ENCODE measurements around the gene RECQL5.
A peak's percentile ranks its signal among the peaks of the same experiment; 100 is the strongest.
"Not testable (repeated sequence)": the region's sequence is repeated elsewhere in the genome, so short reads cannot be mapped to it uniquely, and the experiment has no call there.

The RECQL5 gene

DNA sequence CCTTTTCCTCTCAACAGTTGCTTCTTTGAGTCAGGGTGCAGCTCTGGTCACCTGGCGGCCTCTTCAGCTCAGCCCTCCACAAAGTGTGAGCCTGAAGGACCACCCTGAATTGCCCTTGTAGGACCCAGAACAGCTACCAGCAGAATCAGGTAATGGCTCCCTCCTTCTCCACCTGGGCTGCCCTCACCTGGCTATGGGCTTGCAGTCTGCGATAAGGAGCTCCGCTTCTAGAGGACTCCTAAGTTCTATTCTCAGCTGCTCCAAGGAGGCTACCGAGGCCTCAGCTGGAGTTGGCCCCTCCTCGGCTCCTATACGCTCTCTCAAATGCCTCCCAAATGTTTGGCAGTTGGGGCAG, 20.3 kb downstream of the RECQL5 start:
- DNase-seq, result no peak

DNA sequence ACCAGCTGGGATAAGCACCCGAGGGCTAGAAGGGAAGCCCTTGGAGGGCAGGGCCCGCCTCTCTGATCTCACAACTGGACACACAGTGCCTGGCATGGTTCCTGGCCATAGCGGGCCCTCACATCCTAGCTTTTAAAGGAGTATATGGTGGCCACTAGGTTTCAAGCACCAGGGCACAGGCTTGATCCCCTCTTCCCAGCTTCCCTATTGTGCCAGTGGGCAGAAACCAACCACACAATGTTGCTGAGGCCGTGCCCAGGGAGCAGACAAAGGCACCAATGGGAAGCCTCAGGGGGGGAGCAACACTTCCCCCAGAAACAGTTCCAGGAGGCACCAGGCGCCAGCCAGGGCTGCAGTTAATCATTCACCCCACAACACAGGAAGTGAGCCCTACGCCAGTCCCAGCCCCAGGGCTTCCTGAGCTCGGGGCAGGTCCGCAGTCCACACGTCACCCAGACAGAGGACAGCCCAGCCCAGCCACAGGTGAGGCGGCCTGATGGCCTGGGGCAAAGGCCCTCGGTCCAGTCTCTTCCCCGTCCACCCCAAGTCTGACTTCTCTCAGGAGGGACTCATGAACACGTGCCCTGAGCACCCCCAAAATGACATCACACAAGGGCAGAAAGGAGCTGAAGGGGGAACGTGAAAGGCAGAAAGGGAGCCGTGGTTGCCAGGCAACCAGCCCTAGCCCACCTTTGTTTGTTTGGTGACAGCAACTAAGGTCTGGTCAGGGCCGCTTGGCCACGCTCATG, 20.9 kb downstream of the RECQL5 start:
- no peak for DNase-seq

DNA sequence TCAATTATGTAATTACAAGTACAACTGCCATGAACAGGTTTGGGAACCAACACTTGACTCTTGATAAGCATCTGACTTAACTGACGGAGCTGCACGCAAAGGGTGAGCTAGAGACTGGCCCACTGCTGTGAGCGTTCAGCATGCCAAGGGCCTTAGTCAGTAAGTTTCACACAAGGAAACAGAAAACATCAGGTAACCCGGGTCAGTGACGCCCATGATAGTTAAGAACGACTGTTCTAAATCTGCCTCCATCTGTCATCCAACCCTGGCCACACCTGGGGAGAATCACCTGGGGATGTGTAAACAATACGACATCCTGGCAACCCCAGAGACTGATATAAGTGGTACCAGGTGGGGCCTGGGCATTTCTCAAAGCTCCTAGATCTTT, 21.5 kb downstream of the RECQL5 start:
- DNase-seq, result no peak

DNA sequence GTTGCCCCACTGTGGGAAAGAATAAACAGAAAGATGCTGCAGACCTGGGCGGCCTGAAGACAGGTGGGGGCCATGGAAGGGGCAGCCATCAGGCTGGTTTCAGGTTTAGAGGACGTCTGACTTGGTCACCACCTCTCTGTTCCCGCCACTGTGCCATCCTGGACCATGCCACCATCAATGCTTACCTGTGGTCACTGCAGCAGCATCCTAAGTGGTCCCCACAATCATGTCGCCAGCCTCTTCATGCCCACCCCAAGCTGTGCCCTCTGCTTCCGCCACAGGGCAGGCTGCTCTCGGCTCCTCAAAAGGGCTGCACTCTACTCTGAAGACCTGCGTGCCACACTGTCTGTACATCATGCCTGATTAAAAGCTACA, 23.3 kb downstream of the RECQL5 start:
- DNase-seq, result no peak

DNA sequence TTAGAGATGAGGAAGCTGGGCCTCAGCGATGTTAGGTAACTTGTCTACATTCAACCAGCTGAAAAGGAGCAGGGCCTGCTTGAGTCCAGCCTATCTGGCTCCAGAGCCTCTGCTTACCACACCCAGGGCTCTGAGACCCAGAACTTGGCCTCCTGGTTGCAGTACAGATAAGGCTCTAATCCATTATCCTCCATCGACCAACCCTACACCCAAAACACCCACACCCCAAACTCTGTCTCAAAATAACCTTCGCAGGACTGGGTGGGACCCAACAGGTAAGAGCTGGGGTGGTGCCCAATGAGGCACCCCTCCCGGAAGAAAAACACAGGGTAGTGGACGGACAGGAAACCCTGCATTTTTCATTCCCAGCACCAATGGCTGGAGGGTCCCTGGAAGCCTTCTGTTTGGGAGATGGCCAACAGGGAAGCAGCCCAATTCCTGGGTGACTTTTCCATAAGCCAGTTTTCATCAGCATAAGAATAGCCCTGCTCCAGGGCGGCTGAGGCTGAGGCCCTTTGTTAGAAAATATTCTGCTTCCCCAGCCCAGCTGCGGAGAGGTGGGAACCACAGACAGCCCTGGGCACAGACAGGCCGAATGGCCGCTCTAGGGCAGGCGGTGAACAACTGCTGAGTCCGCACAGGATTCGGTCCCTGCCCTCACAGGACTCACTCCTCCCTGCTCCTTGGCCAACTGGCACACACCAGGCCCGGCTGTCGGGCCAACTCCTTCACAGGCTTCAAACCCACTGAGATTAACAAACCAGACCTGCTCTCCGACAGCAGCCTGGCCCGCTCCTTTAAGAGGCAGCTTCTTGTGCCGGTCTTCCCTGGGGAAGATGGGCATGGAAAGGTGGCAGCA, 23.9 kb downstream of the RECQL5 start:
- no peak for DNase-seq

DNA sequence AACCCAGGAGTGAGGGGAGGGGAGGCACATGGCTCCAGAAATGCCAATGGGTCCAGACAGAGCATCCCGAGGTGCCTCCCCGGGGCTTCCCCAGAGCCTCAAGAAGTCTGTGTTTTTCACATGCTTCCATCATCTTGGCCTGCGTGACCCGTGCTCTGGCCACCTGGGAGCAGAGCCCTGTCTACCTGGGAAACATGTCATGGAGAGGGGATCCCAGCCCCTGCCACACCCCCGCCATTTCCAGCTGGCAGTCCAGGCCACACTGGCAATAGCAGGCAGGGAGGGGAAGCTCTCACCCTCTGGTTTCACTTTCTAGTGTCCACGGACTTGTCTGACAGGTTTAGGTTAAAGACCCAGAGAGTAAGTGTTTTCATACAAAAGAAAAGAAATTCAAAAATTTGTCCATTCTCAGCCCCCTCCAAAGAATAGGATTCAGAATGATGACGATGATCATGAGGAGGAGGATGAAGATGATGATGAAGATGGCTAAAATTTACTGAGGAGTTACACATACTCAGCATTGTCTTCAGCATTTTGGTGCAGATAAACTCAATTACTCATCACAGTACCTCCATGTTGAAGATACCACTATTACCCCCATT, 24.7 kb downstream of the RECQL5 start:
- DNase-seq, result no peak

DNA sequence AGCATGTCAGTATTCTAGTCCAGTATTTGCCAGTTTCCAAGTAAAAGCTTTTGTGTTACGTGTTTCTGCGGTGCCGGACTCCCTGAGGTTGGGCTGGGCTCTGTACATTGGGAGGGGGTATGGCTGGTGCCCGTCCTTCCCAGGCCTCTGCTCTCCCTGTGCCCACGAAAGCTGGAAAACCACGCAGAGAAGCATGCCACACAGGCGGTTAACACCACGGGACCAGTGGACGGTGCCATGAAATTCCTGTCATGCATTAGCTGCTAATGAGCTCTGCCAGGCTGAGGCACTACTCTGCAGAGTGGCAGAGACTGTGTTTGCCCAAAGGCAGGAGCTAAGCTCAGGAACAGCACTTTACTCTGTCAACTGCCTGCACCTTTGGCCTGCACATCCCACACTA, 25.6 kb downstream of the RECQL5 start:
- no peak for DNase-seq

DNA sequence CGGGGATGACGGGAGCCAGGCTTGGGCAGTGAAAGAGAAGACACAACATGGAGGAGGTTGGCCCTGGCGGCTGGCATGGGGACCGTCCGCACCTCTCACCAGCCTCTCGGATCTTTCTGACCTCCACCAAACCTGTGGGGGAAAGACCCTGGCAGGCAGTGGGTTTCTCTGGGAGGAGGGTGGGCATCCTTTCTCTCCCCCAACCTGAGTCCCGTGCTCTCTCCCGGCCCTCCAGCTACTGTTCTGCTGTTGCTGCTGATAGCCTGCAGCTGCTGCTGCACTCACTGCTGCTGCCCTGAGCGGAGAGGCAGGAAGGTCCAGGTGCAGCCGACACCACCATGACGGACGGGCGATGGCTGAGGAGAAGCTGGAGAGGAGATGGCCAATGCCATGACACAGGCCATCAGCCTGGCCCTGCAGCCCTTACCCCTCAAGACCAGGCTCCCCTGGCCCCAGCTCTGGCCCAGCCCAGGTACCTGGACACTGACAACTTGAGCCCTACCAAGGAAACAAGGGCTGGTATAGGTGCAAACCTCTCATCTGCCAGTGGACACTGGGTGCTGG, 26.3 kb downstream of the RECQL5 start:
- no peak for DNase-seq

DNA sequence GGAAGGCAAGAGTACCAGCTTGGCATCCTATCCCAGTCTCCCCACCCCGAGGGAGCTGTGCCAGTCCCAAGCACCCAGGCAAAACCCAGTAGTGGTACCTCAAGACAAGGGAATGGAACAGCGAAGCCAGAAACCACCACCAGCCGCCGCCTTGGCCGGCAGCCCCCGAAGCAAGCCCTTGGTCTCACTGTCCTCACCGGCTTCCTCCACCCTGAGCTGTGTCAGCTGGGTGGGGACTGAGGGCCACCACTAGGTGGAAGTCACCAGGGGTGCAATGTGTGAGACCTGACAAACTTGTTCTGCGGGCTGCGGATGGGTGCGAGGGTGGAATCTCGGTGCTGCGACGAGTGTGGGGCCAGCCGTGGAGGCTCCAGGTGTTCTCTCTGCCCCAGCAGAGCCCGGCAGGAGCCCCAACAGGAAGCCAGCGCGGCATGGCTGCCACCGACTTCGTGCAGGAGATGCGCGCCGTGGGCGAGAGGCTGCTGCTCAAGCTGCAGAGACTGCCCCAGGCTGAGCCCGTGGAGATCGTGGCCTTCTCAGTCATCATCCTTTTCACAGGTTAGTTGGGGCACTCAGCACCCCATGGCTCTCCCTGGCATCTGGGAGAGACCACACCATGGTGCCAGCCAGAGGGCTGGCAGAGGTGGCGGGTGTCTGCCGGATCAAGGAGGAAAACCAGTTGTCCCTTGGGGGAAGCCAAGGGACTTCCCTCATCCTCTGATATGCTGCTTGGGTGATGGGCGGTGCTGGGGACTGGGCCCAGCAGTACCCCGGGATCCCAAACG, 27.0 kb downstream of the RECQL5 start:
- DNase-seq, result no peak

DNA sequence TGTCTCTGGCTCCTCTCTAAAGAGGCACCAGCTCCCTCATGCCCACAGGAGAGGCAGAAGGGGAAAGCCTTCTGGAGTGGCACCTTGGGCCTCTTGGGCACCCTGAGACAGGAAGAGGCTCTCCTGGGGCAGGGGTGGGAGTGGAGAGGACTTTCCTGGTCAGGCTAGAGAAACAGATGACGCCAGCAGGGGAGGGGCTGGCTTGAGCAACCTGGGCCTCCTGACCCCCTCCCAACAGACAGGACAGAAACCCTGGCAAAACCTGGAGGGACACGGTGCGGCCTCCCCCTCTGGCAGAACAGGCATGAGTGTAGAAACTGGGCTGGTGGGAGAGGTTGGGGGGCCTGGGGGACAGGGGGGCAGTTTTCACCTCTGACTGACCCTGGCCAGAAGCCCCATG, 27.6 kb downstream of the RECQL5 start:
- no peak for DNase-seq

DNA sequence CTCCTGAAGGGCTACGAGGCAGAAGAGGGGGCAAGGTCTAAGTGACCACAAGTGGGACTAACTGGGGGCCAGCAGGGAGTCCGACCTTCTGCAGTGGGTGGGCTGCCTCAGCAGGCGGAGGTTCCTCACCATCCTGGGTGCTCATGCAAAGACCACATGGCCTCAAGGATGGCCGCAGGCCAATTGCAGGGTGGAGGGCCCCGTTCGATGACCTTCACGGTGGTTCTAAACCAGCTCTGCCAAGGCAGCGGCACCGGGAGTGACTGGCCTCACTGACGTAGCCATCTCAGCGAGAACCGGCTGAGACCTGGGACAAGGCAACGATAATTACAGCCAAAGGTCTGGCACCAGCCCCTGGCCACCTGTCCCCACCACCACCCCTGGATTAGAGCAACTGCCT, 28.1 kb downstream of the RECQL5 start:
- no peak for DNase-seq

DNA sequence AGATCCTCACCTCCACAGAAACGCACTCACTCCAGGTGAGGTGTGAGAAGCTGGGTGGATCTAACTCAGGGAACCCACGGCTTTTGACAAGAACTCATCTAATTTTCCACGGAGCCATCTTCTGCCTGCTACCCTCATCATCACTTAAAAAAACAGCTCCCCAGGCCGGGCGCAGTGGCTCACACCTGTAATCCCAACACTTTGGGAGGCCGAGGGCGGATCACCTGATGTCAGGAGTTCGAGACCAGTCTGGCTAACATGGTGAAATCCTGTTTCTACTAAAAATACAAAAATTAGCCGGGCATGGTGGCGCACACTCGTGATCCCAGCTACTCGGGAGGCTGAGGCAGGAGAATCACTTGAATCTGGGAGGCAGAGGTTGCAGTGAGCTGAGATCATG, 28.9 kb downstream of the RECQL5 start:
- not testable (repeated sequence) for DNase-seq

DNA sequence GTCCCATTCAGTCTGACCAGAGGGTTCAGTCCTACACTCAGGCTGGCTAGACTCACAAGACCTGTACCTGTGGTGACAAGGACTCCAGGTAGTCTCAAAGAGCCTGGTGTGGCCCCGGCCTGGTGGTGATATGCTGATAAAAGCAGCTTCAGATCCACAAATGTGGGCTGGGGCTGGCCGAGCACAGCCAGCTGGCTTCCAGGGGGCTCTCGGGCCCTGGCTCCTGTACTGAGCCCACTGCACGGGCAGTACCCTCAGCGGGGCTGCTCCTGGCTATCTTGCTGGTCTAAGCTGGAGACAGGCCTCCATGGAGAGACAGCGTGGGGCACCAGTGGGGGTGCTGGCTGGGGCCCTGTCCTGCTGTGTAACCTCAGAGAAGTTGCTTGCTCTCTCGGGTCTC, 29.4 kb downstream of the RECQL5 start:
- DNase-seq, result no peak

DNA sequence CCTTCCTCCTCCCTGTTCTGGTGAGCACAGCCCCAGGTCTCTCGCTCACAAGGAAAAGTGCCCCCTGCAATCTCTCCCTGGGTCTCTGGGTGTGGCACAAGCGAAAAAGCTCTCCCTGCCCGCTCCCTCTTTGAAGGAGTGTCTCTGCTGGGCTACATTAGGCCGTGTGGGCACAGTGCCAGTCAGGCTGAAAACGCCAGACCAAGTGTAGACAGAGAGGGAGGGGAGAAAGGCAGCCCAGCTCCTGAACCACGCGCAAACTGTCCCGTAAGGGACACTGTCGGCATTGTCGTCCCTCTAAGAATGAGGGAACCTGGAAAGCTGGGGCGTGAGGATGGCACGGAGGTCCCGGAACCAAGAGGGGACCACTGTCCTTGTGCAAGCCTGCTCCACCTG, 29.8 kb downstream of the RECQL5 start:
- no peak for DNase-seq

DNA sequence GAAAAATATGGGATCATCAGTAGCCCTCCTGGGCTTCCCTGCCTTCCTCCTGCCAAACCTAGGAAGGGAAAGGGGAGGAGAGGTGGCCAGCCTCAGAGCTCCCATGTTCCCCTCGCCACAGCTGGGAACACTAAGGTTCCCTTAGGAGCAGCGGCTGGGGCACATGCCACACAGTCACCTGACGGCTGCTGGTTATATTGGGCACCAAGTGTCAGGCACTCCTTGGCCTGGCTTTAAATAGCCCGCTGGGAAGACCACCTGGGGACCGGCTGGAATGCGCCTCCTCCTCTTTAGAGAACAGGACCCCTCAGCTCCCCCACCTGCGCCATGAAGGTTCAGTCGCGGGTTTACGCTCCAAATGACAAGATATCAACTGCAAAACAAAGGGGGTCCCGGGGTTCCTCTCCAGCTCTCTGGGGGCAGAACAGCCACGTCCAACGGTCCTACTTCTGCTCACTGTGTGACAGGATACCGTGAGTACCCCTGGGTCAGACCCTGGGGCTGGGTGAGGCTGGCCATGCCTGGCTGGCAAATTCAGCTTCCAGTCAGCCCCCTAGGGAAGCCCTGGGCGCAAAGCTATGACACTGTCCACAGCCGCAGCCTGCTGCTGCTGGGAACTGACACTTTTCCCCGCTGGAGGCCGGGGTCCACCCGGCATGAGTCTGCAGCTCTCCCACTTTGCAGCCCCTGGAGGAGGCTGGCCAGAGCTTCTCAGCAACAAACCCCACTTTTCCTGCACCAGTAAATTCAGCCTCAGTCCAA, 30.4 kb downstream of the RECQL5 start:
- DNase-seq, result no peak

DNA sequence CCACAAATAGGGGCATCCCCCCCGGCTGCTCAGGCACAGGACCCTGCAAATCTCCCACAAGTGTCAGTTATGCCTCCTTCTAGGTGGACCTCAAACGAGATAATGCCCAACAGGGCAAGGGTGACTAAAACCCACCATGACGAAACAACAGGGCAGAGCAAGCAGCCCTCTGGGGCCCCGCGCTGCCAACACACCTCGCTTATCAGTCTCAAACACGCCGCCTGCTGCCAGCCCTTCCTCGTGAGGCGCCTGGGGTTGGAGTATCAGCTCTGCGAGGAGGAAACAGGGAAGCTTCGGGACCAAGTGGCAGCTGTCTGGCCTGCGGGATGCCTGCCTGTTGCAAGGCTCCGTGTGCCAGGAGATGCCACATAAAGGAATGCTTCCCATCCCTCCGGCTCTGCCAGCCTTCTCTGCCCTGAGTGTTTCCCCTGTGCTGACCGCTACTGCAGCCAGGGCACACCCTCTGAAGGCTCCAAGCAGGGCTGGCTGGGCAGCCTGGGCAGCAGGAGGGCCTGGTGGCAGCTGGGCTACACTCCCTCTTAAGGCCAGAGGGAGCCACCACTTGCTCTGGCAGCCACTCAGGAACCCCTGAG, 31.2 kb downstream of the RECQL5 start:
- DNase-seq, result no peak

DNA sequence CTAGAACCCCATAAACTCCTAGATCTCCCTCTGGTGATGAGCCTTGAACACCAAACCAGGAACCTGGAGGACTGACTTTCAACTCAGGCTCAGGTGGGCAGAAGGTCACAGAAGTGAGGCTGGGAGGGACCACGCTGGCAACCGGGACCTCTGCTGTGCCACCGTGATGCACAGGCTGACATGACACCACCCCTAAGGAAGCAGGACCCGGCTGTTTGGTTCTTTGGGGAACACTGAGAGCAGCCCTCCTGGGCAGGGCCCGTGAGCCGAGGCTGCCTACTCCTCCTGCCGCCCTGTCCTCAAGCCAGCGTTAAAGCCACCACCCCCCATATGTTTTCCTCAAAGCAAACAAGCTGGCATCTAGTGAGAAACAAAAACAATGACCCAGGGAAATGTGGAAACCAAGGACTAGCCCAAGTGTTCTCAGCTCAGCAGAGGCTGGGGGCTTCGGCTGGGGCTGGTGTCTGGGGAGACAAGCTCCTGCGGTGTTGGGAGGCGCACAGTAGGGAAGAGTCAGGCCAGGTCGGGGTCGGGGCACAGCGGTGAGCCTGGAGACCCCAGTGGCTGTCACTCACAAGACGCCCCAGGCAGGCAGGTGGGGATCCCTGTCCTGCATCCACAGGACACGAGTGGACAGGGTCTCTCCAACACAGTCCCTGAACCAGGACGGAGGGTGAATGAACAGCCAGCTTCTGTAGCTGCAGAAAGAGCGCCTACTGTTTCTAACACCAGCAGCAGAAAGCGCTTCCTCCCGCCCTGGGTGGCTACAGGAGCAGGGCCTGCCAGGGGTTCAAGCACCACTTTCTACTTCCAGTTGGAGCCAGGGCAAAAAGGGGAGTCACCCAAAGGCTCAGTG, 32.0 kb downstream of the RECQL5 start:
- DNase-seq, result no peak

DNA sequence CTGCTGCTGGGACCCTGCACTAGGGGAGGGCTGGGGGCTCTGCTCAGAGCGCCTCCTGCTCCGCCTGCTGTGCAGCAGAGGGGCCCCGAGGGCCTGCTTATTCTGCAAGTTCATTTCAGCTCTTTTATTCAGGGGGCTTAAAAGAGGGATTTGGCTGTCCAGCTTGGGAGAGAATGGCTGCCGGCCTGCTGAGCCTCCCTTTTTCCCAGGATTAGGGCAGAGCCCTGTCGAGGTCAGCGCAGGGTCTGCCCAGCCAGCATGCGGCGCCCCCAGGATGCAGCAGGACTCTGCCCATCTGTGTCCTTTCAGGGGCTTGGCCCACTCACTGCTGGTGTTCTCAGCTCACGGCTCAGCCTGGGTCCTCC, 32.6 kb downstream of the RECQL5 start:
- DNase-seq, result no peak

DNA sequence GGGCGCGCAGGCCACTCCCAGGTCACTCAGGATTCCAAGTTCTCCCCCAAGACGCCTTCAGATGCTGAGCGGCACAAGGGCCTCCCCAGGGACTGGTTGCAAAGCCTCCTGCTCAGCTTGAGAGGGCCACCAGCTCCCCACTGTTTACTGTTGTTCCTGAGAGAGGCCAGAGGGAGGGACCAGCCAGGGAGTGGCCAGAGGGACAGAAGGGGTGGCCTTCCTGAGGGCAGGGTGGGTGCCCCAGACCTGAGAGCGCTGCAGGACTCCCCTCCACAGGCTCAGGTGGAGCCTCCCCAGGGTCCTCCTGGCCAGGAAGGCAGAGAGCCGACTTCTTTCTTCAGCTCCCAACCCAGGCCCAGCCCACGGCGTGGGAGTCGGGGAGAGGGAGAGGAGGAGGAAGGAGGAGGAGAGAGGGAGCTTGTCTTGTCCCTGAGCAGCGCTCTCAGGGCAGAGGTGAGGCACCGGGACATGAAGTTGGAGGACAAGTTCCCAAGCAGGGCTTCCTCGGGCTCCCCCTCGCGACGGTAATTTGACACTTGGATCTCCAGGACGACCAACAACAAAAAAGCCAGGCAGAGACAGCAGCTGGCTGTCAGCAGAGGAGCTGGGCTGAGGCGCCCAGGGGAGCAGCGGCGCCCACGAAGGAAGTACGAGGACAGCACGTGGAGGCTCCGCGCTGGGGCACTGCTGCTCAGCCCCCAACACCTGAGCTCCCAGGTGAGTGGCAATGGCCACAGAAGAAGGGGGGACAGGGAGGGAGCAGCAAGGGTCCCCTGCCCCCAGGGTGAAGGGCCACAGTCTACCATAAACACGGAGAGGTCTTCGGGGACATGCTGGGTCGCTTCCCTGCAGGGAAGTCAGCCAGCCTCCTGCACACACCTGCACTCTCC, 33.2 kb downstream of the RECQL5 start:
- DNase-seq, result peak; percentile 25

Data from activated effector memory CD4-positive, alpha-beta T cell treated with Interleukin-2 at 50 U/mL for 16 hours (primary cell).